Right lobe of liver (tissue), 4 donors: ENCODE measurements around the gene PDLIM5.
"Not testable (repeated sequence)": the region's sequence is repeated elsewhere in the genome, so short reads cannot be mapped to it uniquely, and the experiment has no call there.

ENCODE experiments used
- CTCF ChIP-seq, 4 donors: fragments of 200-600 bp in 3 of 4; fragments of 450-650 bp in 1 of 4; IDR thresholded peaks; one replicate each; pipeline versions ENCODE4 v1.5.1 to v1.8.0; 2016 to 2022; ENCODE audit warnings: antibody characterized with exemption in 4 of 4, mild to moderate bottlenecking in 2 of 4
- POLR2A ChIP-seq: fragments of 450-650 bp; IDR thresholded peaks from one replicate; pipeline ENCODE4 v1.6.1; 2017; ENCODE audit warnings: antibody characterized with exemption, mild to moderate bottlenecking
- donor health status: DM: no; HTN: no; CAD: no.
- donor health status: DM: no; HTN: no; CAD: no.
- donor health status: DM: no; HTN: yes; CAD: no.

- TF ChIP-seq CTCF (IDR thresholded peaks at IDR 0.05); POLR2A: not testable (repeated sequence)
Observed at GRCh38 chr4:94470782-94471181, 19.0 kb downstream of the PDLIM5 start.
